C4-2B (cell line): Measurements from ENCODE around the gene UBASH3B.

ENCODE experiments used
- H3K27ac ChIP-seq: fragments of 450-650 bp; 2 replicates; pipeline ENCODE4 v1.5.1; 2017
- CTCF ChIP-seq: fragments of 450-650 bp; conservative IDR thresholded peaks from 2 replicates; pipeline ENCODE4 v1.5.1; 2017; ENCODE audit warnings: mild to moderate bottlenecking
- ZFX ChIP-seq: fragments of 450-650 bp; IDR thresholded peaks from 2 replicates; pipeline ENCODE4 v1.6.1; 2017

Gene UBASH3B

GRCh38 chr11:122670131-122670530 is 14.6 kb downstream of the UBASH3B start:
- no peak for TF ChIP-seq CTCF
- TF ChIP-seq ZFX, result no peak
- H3K27ac ChIP-seq, result no peak overlapping the region

- TF ChIP-seq ZFX (no peak), CTCF (no peak)
- H3K27ac ChIP-seq, result no peak overlapping the region
Observed at GRCh38 chr11:122671400-122671891, 15.9 kb downstream of the UBASH3B start.

GRCh38 chr11:122672892-122673291 is 17.4 kb downstream of the UBASH3B start:
- no peak overlapping the region for H3K27ac ChIP-seq
- TF ChIP-seq ZFX, result no peak
- no peak for TF ChIP-seq CTCF

GRCh38 chr11:122673701-122674100 is 18.2 kb downstream of the UBASH3B start:
- TF ChIP-seq CTCF (no peak), ZFX (no peak)
- H3K27ac ChIP-seq, result no peak overlapping the region

GRCh38 chr11:122676638-122677037 is 21.1 kb downstream of the UBASH3B start:
- TF ChIP-seq CTCF (no peak), ZFX (no peak)
- no peak overlapping the region for H3K27ac ChIP-seq

- TF ChIP-seq ZFX, result no peak
- TF ChIP-seq CTCF, result no peak
- H3K27ac ChIP-seq, result no peak overlapping the region
Observed at GRCh38 chr11:122677256-122677655, 21.7 kb downstream of the UBASH3B start.

GRCh38 chr11:122678406-122678805 is 22.9 kb downstream of the UBASH3B start:
- no peak for TF ChIP-seq ZFX
- no peak for TF ChIP-seq CTCF
- H3K27ac ChIP-seq, result no peak overlapping the region
